Fibroblast of skin of right biceps (primary cell): Measurements from ENCODE around the gene CARF.

Experiments
- DNase-seq: peaks from one replicate; pipeline ENCODE4 v3.0.0-alpha.2; 2013

Gene CARF

DNA sequence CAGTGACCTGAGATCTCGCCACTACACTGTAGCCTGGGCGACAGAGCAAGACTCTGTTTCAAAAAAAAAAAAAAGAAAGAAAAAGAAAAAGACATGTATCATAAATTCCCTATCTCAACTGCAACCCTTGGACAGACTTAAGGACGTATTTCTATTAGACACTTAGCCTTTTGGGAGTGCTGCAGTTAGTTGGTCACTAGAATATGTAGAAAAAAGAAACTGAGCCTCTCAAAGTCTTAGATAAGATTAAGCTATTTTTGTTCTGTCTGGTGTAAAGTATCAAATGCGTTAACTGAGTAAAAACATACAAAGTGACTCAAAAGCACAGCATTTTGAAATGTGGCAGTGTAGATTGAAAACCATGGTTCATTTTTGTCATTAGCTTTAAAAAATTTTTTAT is 109.9 kb downstream of the CARF start:
- no peak for DNase-seq

- peak; percentile 37 for DNase-seq
These were observed 110.7 kb downstream of the CARF start for GRCh38 chr2:203022751-203023150.

DNA sequence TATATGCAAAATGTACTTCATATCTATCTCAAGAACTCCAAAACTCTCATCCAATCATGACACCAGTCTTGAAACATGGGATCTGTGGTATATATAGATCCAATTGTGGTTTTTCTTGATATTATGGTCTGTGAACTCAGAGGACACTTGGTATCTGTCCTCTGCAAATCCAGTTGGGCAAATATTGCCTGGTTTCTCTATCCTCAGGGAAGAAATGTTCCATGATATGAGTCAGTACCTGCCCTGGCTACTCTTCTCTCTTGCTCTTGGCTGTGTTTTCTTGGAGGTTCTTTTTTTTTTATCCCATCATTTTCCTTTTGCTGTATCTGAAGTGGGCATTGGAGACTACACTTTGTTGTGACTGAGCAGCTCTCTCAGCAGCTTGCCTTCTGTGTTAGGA is 113.5 kb downstream of the CARF start:
- no peak for DNase-seq

DNA sequence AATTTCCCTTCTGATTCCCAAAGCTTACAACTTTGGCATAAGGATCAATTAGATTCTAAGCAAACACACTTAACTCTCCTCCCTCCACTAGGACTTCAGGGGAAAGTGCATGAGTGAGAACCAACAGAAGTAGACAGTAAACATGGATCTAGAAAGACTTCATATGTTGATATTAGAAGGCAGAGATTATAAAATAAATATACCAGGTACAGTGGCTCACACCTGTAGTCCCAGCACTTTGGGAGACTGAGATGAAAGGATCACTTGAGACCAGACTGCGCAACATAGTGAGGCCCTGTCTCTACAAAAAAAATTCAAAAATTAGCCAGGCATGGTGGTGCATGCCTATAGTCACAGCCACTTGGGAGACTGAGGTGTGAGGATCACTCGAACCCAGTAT is 118.5 kb downstream of the CARF start:
- DNase-seq, result no peak

DNA sequence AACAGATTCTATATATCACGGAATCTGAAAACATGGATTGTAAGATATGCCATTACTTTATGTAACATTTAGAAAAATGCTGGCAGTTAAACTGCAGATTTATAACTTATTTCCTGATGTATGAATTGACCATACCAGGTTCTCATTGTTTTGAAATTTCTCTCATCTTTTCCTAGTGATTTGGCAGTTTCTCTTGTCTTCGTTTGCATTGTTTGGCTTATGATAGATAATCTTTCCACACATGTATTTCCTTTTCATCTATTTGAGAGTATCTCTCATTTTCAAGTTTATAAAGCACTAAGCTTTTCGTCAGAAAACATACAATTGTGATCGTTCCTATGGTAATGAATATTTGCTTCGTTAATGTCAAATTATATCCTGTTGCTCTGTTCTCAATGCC is 118.9 kb downstream of the CARF start:
- DNase-seq, result no peak

- no peak for DNase-seq
These were observed 121.3 kb downstream of the CARF start for GRCh38 chr2:203033395-203033794.

- DNase-seq, result no peak
These were observed 123.9 kb downstream of the CARF start for GRCh38 chr2:203035879-203036470.
